Right lobe of liver (tissue), 4 donors: ENCODE results near the gene CAPZB.
"Not testable (repeated sequence)": the region's sequence is repeated elsewhere in the genome, so short reads cannot be mapped to it uniquely, and the experiment has no call there.

ENCODE experiments used
- POLR2A ChIP-seq: fragments of 450-650 bp; IDR thresholded peaks from one replicate; pipeline ENCODE4 v1.6.1; 2017; ENCODE audit warnings: antibody characterized with exemption, mild to moderate bottlenecking
- TF ChIP-seq, protein P1 (sequence below), 4 donors: fragments of 200-600 bp in 3 of 4; fragments of 450-650 bp in 1 of 4; IDR thresholded peaks; one replicate each; pipeline versions ENCODE4 v1.5.1 to v1.8.0; 2016 to 2022; ENCODE audit warnings: antibody characterized with exemption in 4 of 4, mild to moderate bottlenecking in 2 of 4
- donor health status: DM: no; HTN: no; CAD: no.
- donor health status: DM: no; HTN: no; CAD: no.
- donor health status: DM: no; HTN: yes; CAD: no.

DNA sequence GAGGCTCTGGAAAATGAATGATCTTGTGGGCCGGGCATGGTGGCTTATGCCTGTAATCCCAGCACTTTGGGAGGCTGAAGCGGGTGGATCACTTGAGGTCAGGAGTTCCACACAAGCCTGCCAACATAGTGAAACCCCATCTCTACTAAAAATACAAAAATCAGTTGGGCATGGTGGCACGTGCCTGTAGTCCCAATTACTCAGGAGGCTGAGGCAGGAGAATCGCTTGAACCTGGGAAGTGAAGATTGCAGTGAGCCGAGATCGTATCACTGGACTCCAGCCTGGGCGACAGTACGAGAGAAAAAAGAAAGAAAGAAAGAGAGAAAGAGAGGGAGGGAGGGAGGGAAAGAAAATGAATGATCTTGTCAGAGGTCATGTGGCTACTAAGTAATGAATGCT is 24.3 kb upstream of the CAPZB start:
- TF ChIP-seq, protein P1, sequence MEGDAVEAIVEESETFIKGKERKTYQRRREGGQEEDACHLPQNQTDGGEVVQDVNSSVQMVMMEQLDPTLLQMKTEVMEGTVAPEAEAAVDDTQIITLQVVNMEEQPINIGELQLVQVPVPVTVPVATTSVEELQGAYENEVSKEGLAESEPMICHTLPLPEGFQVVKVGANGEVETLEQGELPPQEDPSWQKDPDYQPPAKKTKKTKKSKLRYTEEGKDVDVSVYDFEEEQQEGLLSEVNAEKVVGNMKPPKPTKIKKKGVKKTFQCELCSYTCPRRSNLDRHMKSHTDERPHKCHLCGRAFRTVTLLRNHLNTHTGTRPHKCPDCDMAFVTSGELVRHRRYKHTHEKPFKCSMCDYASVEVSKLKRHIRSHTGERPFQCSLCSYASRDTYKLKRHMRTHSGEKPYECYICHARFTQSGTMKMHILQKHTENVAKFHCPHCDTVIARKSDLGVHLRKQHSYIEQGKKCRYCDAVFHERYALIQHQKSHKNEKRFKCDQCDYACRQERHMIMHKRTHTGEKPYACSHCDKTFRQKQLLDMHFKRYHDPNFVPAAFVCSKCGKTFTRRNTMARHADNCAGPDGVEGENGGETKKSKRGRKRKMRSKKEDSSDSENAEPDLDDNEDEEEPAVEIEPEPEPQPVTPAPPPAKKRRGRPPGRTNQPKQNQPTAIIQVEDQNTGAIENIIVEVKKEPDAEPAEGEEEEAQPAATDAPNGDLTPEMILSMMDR (IDR thresholded peaks at IDR 0.05): not testable (repeated sequence)
- TF ChIP-seq POLR2A: not testable (repeated sequence)
